Pancreas (tissue), 10 donors: ENCODE data around the gene SEMA6B. TPM values are rescaled to one million over a fixed set of nuclear protein-coding genes. Genes with fewer than 3 reads are reported as not detected.

Experiments
- ATAC-seq, 4 donors: fragments of 200-7000 bp; cut with Tn5 transposase; one replicate each; pipeline versions ENCODE4 v1.8.0 to v1.9.1; 2020; ENCODE audit warnings: mild to moderate bottlenecking in 4 of 4, moderate library complexity in 4 of 4
- DNase-seq, 6 donors: peaks; one replicate each; pipeline ENCODE4 v3.0.0-alpha.2; 2020
- FAIRE-seq: peaks from 2 replicates; lab custom pipeline; 2012; peaks lifted over from hg19 to GRCh38; lab: Jason Lieb, UNC
- H3K27ac ChIP-seq, 4 donors: fragments of 200-600 bp; sonication (generic); 1 replicate in 3 of 4; 2 replicates in 1 of 4; pipeline versions ENCODE4 v1.5.0 to v1.8.0; 2020
- H3K27me3 ChIP-seq, 4 donors: fragments of 200-600 bp; one replicate each; pipeline ENCODE4 v1.8.0; 2021
- H3K36me3 ChIP-seq, 3 donors: fragments of 200-600 bp; sonication (generic) in 1 of 3; one replicate each; pipeline versions ENCODE4 v1.5.0 to v1.8.0; 2020 to 2021
- H3K4me1 ChIP-seq, 3 donors: fragments of 200-600 bp; one replicate each; pipeline ENCODE4 v1.8.0; 2021
- H3K4me3 ChIP-seq, 4 donors: fragments of 200-600 bp; sonication (generic) in 2 of 4; one replicate each; pipeline versions ENCODE4 v1.5.0 to v1.8.0; 2020 to 2021
- H3K9me3 ChIP-seq, 4 donors: fragments of 200-600 bp; one replicate each; pipeline ENCODE4 v1.8.0; 2021
- WGBS, 2 donors: extraction: QIAGEN DNeasy Blood & Tissue Kit; methylation state at CpG; one replicate each; pipeline ENCODE4 v1.1.7; 2013; 5-methylcytosine and 5-hydroxymethylcytosine counted together
- intact Hi-C, 3 donors: fragments of 100-400 bp; cut with DNase I; formaldehyde crosslinking; loops; one replicate each; pipeline versions ENCODE4 v1.11.1 to v1.14.2; 2022
- polyA plus RNA-seq, 2 donors: library from polyadenylated mRNA; stranded (reverse); fragments of 200-250 nt; gene quantifications; one replicate each; pipeline ENCODE4 v1.2.3, GENCODE V29; 2013
- total RNA-seq, 6 donors: library from RNA; stranded (reverse); fragmentation: NEBNext Ultra II Directional in 4 of 6; extraction: Animal tissue kit (Norgen Biotek cat#: 25700) in 4 of 6; gene quantifications; one replicate each; pipeline versions ENCODE4 v1.2.1 to v1.2.4, GENCODE V29; 2021 to 2023
- TF ChIP-seq, protein P1 (sequence below), 4 donors: fragments of 200-600 bp; sonication (generic) in 3 of 4; IDR thresholded peaks; one replicate each; pipeline versions ENCODE4 v1.5.0 to v1.8.0; 2021; ENCODE audit warnings: antibody characterized with exemption in 4 of 4
- donor health status: healthy with polysubstance abuse.
- donor health status: DM: no; HTN: no; CAD: no; lungs with moderate emphysema.
- donor health status: DM: no; HTN: no; CAD: no.
- donor health status: control.
- donor health status: control.
- donor health status: Bipolar disorder and iron deficiency.
- donor health status: DM: yes; HTN: yes; CAD: no.
- donor health status: DM: no; HTN: no; CAD: no.
- donor health status: DM: no; HTN: no; CAD: no.
- donor health status: DM: yes; HTN: yes; CAD: no.

SEMA6B gene
- total and polyA plus RNA-seq, 8 donors: 2.2 to 4.7 (median 3.5) TPM

DNA sequence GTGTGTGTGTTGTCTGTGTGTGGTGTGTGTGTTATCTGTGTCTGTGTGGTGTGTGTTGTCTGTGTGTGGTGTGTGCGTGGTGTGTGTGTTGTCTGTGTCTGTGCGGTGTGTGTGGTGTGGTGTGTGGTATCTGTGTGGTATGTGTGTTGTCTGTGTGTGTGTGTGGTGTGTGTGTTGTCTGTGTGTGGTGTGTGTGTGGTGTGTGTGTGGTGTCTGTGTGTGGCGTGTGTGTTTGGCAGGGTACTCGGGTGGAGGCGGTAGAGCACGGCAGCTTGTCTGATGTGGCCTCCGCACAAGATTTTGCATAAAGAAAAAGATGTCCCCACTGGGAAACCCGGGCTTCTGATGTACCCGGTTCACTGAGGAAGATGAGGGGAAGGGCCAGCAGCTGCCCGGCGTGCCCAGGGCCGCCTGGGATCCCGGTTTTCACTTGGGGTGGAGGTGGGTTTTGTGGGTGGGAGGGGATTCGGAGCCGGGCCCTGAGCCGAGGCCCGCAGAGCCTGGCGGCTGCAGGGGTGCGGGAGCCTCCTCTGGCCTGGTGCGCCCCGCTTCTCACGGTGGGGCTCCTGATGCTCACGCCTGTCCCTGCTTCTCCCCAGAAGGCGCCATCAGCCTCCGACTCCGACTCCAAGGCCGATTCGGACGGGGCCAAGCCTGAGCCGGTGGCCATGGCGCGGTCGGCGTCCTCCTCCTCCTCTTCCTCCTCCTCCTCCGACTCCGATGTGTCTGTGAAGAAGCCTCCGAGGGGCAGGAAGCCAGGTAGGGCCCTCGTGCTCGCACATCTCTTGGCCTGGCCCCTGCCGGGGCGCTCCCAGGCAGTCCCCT, 66.2 kb downstream of the SEMA6B start:
- peaks cover 4 to 33% (median 16%) of the 10 kb centered on the region in 3 donors for H3K36me3 ChIP-seq
- H3K9me3 ChIP-seq: no peaks in the 10 kb centered on the region
- H3K4me1 ChIP-seq: no peaks in the 10 kb centered on the region
- 95 to 97% methylated on average over 41 of the region's 41 CpGs for WGBS, 2 donors
- no peak overlapping the region for H3K4me3 ChIP-seq
- H3K27me3 ChIP-seq: no peaks in the 10 kb centered on the region
- no peak overlapping the region for H3K27ac ChIP-seq
- intact Hi-C loops: no loop called here
- DNase-seq: peak in 2 of 6 donors; percentile 46 to 57
- FAIRE-seq: no peak
- TF ChIP-seq, protein P1, sequence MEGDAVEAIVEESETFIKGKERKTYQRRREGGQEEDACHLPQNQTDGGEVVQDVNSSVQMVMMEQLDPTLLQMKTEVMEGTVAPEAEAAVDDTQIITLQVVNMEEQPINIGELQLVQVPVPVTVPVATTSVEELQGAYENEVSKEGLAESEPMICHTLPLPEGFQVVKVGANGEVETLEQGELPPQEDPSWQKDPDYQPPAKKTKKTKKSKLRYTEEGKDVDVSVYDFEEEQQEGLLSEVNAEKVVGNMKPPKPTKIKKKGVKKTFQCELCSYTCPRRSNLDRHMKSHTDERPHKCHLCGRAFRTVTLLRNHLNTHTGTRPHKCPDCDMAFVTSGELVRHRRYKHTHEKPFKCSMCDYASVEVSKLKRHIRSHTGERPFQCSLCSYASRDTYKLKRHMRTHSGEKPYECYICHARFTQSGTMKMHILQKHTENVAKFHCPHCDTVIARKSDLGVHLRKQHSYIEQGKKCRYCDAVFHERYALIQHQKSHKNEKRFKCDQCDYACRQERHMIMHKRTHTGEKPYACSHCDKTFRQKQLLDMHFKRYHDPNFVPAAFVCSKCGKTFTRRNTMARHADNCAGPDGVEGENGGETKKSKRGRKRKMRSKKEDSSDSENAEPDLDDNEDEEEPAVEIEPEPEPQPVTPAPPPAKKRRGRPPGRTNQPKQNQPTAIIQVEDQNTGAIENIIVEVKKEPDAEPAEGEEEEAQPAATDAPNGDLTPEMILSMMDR (IDR thresholded peaks at IDR 0.05): no peak
- ATAC-seq: no peak

Other genes starting within 250 kb of the SEMA6B start
- gene STAP2, start 220.9 kb downstream of the SEMA6B start, total RNA-seq: 10 to 100 TPM; 17.4 to 45.4 (median 23.3) TPM
- gene STAP2, start 220.9 kb downstream of the SEMA6B start, polyA plus RNA-seq: 10 to 100 TPM; 46.6 to 65.5 TPM
- 10 to 100 TPM; 11.8 to 20.0 (median 14.9) TPM for gene MPND, start 216.1 kb downstream of the SEMA6B start, total RNA-seq
- gene MPND, start 216.1 kb downstream of the SEMA6B start, polyA plus RNA-seq: 10 to 100 TPM; 16.7 to 18.9 TPM
- 10 to 100 TPM; 25.9 to 31.1 (median 27.5) TPM for gene SH3GL1, start 159.1 kb downstream of the SEMA6B start, total RNA-seq
- 10 to 100 TPM; 27.1 to 34.2 TPM for gene SH3GL1, start 159.1 kb downstream of the SEMA6B start, polyA plus RNA-seq
- 1 to 10 TPM; 2.8 to 5.0 (median 3.9) TPM for gene CHAF1A, start 157.0 kb downstream of the SEMA6B start, total RNA-seq
- 1 to 10 TPM; 3.8 to 4.3 TPM for gene CHAF1A, start 157.0 kb downstream of the SEMA6B start, polyA plus RNA-seq
- gene UBXN6, start 101.9 kb downstream of the SEMA6B start, total RNA-seq: 10 to 100 TPM; 57.2 to 79.3 (median 67.0) TPM
- 100 to 1,000 TPM; 110 to 130 TPM for gene UBXN6, start 101.9 kb downstream of the SEMA6B start, polyA plus RNA-seq
- gene HDGFL2, start 87.4 kb downstream of the SEMA6B start, total RNA-seq: 10 to 100 TPM; 12.8 to 23.4 (median 16.3) TPM
- gene HDGFL2, start 87.4 kb downstream of the SEMA6B start, polyA plus RNA-seq: 10 to 100 TPM; 32.8 to 32.9 TPM
- 10 to 100 TPM in 3 of 6 donors, 1 to 10 TPM in 3; 2.2 to 17.8 (median 9.2) TPM for gene PLIN4, start 41.2 kb downstream of the SEMA6B start, total RNA-seq
- 100 to 1,000 TPM in 1 of 2 donors, 10 to 100 TPM in 1; 23.6 to 138 TPM for gene PLIN4, start 41.2 kb downstream of the SEMA6B start, polyA plus RNA-seq
- gene PLIN5, start 24.5 kb downstream of the SEMA6B start, total RNA-seq: 10 to 100 TPM; 30.6 to 80.2 (median 41.3) TPM
- 100 to 1,000 TPM; 193 to 533 TPM for gene PLIN5, start 24.5 kb downstream of the SEMA6B start, polyA plus RNA-seq
- gene LRG1, start 19.6 kb downstream of the SEMA6B start, total RNA-seq: 10 to 100 TPM in 5 of 6 donors, 1 to 10 TPM in 1; 7.9 to 53.6 (median 14.8) TPM
- 10 to 100 TPM; 22.1 to 36.4 TPM for gene LRG1, start 19.6 kb downstream of the SEMA6B start, polyA plus RNA-seq
- 1 to 10 TPM; 1.2 to 3.3 (median 1.6) TPM for gene TNFAIP8L1, start 79.8 kb upstream of the SEMA6B start, total RNA-seq
- gene TNFAIP8L1, start 79.8 kb upstream of the SEMA6B start, polyA plus RNA-seq: 1 to 10 TPM; 3.5 to 3.6 TPM
- 100 to 1,000 TPM in 1 of 6 donors, 10 to 100 TPM in 5; 56.7 to 102 (median 66.4) TPM for gene MYDGF, start 110.7 kb upstream of the SEMA6B start, total RNA-seq
- gene MYDGF, start 110.7 kb upstream of the SEMA6B start, polyA plus RNA-seq: 10 to 100 TPM; 50.3 to 80.6 TPM
- gene DPP9, start 164.2 kb upstream of the SEMA6B start, total RNA-seq: 10 to 100 TPM; 19.0 to 36.7 (median 25.0) TPM
- 10 to 100 TPM; 30.4 to 47.4 TPM for gene DPP9, start 164.2 kb upstream of the SEMA6B start, polyA plus RNA-seq
- 1 to 10 TPM; 5.4 to 9.2 (median 6.5) TPM for gene FEM1A, start 232.1 kb upstream of the SEMA6B start, total RNA-seq
- 1 to 10 TPM; 3.3 to 4.6 TPM for gene FEM1A, start 232.1 kb upstream of the SEMA6B start, polyA plus RNA-seq